Measurements from ENCODE around the gene ZNF750.
A peak's percentile ranks its signal among the peaks of the same experiment; 100 is the strongest.

The ZNF750 gene

DNA sequence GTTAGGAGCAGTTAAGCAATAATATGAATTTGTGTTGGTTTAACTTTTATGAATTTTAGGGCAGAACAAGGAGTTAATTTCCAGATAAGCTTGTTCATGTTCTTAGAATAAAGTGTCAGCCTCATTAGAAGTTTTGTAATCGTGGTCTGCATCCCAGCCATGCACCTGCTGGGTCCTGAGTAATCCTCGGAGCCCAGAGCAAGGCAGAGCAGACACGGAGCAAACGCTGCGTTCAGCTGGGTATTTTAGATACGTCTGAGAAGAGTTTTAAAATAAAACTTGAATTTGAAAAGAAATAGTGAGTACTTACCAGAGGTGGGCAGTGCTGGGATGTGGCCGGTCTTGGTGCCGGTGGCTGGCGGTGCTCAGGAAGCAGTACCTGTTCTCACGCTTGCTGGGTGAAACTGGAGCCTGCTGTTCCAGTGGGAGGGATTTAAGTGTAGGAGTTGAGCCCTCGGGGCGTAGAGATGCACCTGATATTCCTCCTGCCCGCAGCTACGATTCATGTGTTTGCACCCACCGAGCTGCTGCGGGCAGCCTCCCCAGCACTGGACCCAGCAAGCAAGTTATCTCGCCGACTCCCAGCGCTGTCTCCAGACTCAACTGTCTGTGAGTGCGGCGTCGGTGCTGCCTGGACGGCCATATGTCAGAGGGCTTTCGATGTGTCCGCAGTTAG is at the start of gene ZNF750:
ZNF750 (minus strand) TSS at position 406 of the 676 bp plus-strand sequence. CDS start 7,568 bp downstream, outside the sequence.
- no peak for DNase-seq (ENCODE audit: low read depth in 2 of 2)

DNA sequence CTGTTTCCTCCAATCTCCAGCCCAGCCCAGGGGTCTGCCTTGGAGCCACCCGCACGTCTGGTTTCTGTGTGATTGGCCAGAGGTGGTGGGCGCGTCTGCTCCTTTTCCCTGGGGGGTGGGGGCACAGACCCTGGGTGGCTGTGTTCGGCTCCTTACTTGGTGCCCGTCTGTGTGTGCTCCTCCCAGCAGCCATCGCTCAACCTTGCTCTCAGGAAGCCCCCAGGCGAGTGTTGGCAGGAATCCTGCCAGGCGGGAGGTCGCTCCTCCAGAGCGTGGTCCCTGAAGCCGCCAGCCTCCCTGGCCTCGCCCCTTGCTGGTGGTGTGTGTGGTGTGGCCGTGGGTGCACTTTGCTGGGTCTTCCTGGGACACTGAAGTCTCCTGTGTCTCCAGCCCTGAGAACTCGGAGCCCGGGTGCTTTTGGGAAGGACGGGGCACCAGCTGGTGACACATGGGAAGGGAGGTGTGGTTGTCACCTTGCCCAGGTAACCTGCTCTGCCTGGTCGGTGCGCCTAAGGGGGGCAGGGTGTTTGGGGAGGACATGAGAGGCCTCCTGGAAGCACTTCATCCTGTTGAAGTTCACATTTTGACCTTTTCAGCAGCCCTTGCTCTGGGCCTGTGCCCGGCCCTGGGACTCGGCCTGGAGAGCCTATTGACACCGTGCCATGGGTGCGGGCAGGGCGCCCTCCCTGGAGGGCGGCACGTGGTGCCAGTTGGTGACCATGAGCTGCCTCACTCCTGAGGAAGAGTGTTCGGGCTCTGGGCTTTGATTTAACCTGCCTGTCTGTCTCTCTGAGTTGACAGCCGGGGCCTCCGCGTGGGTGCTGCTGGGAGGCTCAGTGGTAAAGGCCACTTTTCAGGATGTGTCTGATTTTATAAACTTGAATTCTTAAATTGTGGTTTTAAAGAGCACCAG is 49.0 kb upstream of the ZNF750 start:
- no peak for DNase-seq (ENCODE audit: low read depth in 2 of 2)

DNA sequence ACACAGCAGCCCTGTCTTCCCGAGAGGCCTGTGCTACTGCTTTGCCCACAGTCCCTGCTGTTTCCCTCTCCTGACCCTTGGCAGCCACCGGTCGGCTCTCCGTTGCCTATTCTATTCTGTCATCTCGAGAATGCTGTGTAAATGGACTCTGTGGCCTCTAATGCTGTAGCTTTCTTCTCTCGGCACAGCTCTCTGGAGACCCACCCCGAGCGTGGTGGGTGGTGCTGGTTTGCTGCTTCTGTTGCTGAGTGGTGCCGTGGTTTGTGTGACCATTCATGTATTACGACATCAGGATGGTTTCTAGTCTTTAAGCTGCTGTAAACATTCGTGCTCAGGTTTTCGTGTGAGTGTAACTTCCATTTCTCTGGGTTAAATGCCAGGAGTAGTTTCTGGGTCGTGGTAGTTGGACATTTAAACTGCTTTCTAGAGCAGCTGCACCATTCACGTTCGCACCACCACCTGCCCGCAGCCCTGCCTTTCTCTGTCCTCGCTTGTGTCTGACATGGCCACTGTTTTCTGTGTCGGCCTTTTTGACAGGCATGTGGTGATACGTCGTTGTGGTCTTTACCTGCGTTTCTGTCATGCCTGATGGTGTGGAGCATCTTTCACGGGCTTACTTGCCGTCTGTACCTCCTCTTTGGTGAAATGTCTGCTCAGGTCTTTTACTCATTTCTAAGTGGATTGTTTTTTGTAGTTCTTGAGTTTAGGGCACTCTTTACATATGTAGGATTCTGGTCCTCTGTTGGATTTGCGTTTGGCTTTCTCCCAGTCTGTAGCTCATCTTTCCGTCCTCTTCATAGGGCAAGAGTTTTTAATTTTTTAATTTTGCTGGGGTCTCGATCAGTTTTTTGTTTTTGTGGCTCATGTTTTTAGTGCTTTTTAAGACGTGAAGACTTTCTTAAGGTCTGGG is 47.7 kb upstream of the ZNF750 start:
- DNase-seq (ENCODE audit: low read depth in 2 of 2) = no peak

DNA sequence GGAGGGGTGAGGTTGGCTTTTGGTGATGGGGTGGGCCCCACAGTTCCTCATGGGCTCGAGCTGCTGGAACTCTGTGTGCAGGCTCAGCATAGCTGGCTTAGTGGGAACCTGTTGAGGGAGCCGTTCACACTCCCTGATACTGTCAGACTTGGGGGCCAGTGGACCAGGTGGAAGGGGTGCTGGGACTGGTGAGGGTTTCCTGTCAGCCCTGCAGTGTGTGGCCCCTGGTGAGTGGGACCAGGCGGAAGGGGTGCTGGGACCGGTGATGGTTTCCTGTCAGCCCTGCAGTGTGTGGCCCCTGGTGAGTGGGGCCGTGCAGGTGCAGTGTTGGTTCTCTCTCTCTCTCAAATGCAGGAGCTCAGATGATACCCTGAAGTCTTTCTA is 45.1 kb upstream of the ZNF750 start:
- no peak for DNase-seq (ENCODE audit: low read depth in 2 of 2)

DNA sequence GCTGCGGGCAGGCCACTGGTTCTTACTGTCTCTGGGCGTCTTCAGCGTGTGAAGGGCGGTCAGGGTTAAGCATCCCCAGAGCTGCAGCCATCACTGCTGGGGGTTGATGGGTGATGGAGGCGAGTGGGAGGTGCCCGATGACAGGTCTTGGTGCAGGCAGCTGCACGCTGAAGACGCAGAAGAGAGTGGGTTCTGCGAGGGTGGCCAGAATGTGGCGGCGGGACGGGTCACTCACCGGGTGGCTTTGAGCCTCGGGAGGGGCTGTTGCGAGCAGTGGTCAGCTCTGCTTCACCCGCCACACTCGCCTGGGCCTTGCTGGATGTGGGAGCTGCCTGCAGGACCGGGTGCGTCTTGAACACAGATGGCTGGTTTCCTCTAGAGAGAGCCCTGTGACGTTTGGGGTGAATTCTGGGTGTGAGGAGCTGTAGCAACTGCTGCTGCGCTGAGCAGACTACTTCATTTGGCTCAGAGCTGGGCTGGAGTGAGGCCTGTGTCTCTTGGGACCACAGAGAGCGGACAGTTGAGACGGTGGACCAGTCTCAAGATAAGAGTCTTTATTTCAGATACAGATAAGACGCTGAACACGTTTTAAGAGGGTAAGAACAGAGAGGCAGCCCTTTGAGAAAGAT is 44.6 kb upstream of the ZNF750 start:
- DNase-seq (ENCODE audit: low read depth in 2 of 2) = no peak

DNA sequence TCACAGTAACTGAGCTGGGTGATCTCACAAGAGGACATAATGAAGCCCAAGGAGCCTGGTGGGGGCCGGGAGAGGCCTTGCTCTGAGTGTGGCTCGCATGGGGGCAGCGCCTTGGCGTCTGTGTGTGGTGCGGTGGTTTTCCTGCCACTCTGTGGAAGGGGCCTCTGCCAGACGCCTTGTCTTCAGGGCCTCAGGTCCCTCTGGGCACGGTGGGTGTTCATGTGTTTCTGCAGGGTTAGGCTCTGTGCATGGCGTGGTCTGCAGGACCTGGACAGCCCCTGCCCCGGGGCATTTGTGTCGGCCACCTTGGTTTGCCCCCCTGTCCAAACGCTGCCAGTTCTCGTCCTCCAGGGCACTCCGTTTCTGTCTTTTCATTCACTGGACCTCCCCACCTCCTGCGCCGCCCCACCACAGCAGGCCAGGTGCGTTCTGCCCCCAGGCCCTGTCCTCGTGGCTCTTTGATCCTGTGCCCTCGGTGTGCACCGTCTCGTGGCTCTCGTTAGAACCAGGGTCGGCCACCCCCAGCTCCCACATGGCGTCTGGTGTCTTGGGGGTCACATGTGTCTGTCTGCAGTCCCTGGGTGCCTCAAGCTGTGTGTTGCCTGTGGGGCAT is 43.7 kb upstream of the ZNF750 start:
- no peak for DNase-seq (ENCODE audit: low read depth in 2 of 2)

DNA sequence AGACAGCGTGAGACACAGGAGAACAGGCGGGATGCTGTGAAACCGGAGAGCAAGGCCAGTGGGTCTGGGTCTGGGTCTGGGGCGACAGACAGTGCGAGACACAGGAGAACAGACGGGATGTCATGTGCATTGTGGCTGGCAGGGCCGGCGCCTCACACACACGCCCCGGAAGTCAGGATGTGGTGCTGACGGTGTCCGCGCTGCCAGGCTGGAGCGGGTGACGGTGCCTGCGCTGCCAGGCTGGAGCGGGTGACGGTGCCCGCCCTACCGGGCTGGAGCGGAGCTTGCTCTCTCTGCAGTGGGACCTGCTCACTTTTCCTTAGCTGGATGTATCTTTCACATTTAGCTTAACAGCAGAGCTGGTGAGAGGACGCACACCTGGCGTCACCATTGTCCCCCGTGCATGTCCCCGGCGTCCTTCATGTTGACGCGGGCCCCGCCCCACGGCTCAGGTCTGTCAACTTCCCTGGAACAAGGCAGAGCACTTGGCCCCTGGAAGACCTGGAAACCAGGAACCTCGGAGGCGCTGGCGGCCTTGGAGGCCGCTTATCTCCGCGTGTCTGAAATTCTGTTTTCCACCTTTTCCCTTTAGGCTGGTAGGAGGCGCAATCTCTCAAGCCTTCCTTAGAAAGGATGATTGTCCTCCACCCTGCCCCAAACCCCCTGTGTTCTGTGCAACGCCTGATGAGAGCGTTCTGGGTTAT is 43.0 kb upstream of the ZNF750 start:
- DNase-seq (ENCODE audit: low read depth in 2 of 2) = peak in 1 of 2 donors; percentile 55

DNA sequence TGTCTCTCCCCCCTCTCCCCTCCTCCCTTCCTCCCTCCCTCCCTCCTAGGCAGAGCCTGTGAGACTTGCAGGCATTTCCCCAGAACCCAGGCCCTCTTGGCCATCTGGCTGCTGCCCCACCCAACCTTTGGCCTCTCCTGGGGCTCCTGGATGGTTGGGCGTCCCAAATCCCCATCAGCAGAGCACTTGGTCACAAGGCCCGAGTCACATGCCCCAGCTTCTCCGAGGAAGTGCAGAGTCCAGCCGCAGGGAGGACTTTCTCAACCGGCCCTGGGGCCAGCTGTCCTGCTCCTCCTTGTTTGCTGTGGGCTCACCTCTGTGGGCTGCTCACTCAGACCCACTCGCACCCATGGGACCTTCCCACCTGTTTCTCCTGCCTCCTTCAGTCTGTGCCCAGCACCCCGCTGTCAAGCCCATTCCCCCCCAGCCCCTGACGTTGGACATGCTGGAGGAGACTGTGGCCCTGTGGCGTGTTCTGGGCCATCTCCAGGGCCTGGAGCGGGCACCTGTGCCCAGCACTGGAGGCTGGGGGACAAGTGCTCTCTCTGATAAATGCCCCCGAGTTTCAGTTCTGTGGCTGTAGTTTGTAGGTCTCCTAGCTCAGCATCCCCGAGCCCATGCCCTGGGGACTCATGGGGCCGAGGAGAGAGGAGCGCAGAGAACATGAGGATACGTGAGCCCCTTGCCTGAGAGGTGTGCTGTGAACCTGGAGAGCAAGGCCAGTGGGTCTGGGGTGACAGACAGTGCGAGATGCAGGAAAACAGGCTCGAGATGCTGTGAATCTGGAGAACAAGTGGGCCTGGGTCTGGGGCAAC is 42.3 kb upstream of the ZNF750 start:
- DNase-seq (ENCODE audit: low read depth in 2 of 2) = no peak

DNA sequence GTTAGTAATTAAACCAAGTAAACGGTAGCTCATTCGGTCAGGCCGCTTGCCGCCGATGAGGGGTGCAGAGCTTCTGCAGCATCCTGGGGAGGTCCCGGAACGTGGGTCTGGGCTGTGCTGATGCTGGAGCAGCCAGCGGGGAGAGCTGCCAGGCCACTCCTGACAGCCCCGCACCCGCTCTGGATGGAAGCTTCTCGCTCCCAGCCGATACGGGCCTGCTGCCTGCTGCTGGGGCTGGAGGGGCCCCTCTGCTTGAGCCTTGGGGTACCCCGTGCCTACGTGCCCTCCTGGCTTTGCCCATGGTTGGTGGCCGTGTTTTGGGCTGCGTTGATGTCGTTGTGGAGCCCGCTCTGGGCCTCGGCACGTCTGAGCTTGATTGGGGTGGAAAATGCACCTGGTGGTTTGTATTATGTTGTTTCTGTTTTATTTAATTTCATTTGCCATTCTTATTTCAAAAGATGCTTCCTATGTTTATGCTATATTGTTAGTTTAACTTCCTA is 41.6 kb upstream of the ZNF750 start:
- no peak for DNase-seq (ENCODE audit: low read depth in 2 of 2)

DNA sequence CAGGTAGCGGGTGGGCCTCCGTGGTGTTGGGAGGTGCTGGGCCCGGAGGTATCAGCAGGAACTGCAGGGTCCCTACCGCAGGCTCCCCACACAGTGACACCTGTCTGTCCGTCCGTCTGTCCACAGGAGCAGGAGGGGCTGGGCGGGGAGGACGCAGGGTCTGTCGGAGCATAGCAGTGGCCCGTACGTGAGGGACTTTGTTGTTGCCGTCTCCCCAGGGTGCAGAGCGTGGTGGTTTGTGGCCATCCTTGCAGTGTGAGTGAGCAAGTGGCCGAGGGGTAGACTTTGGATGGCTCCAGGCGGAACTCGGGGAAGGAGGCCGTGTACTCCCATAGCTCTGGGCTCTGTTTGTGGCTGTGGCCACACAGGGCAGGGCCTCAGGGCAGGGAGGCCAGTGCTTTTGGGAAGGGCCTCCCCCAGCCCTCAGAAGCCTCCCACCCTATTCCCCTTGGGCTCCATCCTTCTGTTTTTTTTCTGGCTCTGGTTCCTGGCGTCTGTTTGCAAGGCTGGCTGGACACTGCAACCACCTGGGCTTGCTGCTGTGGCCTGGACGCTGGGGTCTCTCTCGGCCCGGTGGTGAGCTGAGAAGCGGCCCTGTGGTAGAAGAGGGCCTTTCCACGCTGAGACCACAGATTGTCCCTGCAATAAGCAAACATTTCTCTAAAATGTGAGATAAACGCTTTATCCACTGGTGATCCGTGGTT is 41.0 kb upstream of the ZNF750 start:
- no peak for DNase-seq (ENCODE audit: low read depth in 2 of 2)

DNA sequence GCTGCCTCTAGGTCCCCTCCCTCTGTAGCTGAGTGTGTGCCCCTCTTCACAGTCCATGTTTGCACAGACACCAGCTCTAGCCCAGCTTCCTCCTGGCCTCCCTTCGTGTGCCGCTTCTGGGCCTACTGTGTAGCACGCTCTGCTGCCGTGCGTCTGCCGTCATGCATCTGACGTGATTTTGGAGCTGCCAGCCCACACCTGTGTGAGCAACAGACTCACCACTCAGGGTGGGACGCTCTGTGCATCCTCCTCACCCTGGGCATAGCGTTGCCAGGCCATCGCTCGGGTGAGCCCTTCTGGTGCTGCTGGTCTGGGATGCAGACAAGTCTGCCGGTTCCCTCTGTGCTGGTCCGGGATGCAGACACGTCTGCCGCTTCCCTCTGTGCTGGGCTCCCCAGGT is 39.4 kb upstream of the ZNF750 start:
- no peak for DNase-seq (ENCODE audit: low read depth in 2 of 2)

DNA sequence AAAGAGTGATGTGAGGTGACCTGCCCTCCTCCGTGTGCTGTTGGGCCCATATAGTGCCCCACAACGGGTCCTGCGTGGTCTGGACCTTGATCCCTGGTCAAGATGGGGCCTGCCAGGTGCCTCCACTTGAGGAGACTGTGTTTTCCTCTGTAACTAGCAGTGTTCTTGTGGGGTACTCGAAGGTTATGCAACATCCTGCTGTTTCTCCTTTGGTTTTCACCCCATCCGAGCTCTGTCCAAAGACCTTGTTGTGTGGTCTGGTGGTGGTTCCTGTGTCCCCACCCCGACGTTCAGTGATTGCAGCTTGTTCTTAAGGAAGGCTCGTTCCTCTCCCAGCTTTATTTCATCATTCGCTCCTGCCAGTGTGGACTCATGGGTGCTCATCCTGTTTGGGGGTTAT is 38.7 kb upstream of the ZNF750 start:
- DNase-seq (ENCODE audit: low read depth in 2 of 2) = no peak

DNA sequence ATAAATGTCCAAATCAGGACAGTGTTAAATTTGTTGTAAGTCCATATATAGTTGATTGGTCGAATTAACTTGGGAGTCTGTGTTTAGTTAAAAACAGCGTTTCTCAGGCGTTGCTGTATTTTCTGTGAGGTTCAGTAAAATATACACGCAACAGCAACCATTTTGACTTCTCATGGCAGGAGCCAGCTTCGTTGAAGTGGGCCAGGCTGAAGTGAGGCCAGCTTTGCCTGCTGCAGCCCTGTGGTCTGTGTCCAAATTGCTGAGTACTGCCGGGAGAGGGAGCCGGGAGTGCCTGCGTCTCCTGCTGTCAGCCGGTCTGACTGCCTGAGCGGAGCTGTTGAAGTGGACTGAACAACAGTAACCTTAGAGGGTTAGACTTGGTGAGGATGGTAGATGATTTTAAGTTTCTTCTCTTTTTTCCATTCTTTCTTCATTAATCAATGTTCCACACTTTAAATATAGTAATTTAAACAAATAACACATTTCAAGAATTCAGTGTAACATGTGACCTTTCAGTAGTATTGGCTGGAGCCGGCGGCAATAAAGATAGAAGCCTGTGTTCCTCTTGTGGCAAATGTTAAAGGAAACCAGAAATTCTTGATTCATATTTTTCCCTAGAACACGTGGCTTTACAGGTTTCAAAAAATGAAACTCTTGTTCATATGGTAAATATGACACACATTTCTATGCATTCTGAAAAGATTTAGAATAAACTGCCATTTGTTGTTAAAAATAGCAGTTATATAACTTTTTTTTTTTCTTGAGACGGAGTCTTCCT is 37.0 kb upstream of the ZNF750 start:
- no peak for DNase-seq (ENCODE audit: low read depth in 2 of 2)

DNA sequence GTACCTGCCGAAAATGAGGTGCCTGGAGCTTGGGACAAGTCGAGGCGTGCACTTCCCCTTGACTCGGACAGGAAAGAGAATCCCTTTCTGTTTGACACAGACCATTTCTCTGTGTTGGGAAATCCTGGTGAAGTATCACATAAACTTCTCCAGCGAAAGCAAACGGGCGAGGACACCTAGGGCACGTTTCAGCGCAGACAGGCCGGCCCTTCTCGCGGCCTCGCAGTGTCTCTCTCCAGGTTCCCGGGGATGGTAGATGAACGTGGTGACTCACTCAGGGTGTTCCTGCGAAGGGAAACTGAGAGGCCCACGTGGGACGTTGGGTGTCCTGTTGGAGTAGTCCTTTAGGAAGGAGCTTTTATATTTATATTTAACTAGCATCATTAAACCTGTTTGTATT is 36.3 kb upstream of the ZNF750 start:
- no peak for DNase-seq (ENCODE audit: low read depth in 2 of 2)

DNA sequence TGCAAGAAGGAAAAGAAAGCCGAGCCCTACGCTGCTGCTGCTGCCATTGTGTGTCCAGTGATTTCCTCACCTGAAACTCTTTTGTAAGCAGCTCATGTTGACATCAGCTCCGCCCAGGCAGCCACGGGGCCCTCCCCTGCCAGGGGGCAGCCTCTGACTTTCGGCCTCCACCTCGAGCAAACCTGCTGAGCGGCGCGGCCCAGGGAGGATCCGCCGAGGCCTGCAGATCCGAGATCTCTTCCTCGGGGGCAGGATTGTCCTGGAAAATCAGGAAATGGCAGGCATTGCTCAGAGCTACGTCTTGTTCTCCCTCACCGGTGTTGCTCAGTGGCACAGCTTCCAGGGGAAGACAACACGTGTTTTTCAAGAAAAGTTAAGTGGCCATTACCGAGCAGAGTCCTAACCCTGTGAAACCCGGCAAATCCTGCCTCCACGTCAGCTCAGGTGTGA is 35.6 kb upstream of the ZNF750 start:
- DNase-seq (ENCODE audit: low read depth in 2 of 2) = no peak

DNA sequence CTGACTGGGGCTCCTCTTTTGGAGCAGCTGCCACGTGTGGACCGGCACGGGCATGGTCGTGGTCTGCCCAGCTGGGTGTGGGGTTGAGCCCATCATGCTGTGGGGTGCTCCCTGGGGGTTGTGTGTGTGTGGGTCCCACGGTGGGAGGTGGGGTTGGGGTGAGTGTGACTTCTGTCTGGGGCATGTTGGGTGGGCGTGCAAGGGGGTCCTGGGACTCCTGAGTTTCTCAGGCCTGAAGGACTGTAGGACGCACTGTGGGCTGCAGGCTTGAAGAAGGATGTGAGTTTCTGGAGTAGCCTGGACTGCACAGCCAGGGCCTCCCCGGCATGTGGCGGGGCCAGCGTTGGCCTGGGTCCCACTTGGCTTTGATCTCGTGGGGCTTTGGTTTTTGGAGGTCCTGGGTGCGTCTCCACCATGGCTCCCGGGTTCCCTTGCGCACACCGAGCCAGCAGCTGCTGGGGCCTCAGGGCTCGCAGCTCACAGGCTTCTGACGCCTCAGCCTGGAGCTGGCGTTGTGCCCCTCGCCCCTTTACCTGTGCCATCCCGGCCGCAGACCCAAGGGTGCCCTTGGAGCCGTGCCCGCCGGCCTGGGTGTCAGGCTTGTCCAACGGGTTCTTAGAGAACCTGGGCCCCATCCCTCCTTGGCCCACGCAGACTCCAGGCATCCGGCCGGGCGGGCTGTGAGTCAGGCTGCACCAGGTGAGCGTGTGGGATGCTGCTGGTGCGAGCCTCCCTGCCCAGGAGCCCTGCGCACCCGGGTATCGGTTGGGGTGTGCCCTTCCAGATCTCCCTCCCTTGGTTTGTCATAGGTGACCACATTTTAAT is 34.4 kb upstream of the ZNF750 start:
- DNase-seq (ENCODE audit: low read depth in 2 of 2) = no peak

DNA sequence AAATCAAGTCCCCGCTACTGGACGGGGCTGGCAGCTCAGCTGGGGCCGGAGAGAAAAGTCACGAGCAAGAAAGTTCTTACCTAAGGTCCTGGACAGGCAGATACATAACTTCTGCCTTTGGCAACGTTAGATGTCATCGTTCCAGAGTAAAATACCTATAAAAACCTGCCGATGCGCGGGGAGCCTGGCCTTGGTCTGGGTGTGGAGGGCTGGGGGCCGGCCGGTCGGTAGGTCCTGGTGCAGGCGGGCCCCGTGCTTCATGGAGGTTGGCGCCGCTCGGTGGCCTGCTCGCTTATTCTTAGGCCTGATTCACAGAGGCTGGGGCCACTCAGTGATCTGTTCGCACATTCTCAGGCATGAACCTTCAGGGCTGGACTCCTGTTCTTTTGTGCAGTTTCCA is 33.7 kb upstream of the ZNF750 start:
- no peak for DNase-seq (ENCODE audit: low read depth in 2 of 2)

Measured in stimulated activated CD8-positive, alpha-beta memory T cell treated with anti-CD3 and anti-CD28 coated beads, Interleukin-15, amount 100 ng/mL, for 48 hours (primary cell).